ENCODE measurements around the gene TET1.
A peak's percentile ranks its signal among the peaks of the same experiment; 100 is the strongest.
"Not testable (repeated sequence)": the region's sequence is repeated elsewhere in the genome, so short reads cannot be mapped to it uniquely, and the experiment has no call there.

Gene TET1

GRCh38 chr10:68665841-68666240 is 105.7 kb downstream of the TET1 start:
- no peak overlapping the region for H3K27ac Mint-ChIP-seq
- no peak overlapping the region for H3K4me3 Mint-ChIP-seq

GRCh38 chr10:68666280-68666760 is 106.2 kb downstream of the TET1 start:
- H3K36me3 Mint-ChIP-seq (ENCODE audit: low read depth) = no peaks in the 10 kb centered on the region
- intact Hi-C loops (cut with micrococcal nuclease) = no loop called here
- H3K27me3 Mint-ChIP-seq = no peaks in the 10 kb centered on the region
- no peaks in the 10 kb centered on the region for H3K4me1 Mint-ChIP-seq (ENCODE audit: low read depth)
- no peaks in the 10 kb centered on the region for H3K9me3 Mint-ChIP-seq
- H3K4me3 Mint-ChIP-seq = no peak overlapping the region
- no peak overlapping the region for H3K27ac Mint-ChIP-seq

More at GRCh38 chr10:68665841-68666240, 105.7 kb downstream of the TET1 start:
- intact Hi-C loops (cut with micrococcal nuclease) = no loop called here
- no peaks in the 10 kb centered on the region for H3K9me3 Mint-ChIP-seq
- H3K36me3 Mint-ChIP-seq (ENCODE audit: low read depth) = no peaks in the 10 kb centered on the region
- no peaks in the 10 kb centered on the region for H3K27me3 Mint-ChIP-seq
- no peaks in the 10 kb centered on the region for H3K4me1 Mint-ChIP-seq (ENCODE audit: low read depth)

GRCh38 chr10:68668231-68668630 is 108.1 kb downstream of the TET1 start:
- no peak overlapping the region for H3K27ac Mint-ChIP-seq
- intact Hi-C loops (cut with micrococcal nuclease) = no loop called here
- H3K27me3 Mint-ChIP-seq = no peaks in the 10 kb centered on the region
- no peaks in the 10 kb centered on the region for H3K9me3 Mint-ChIP-seq
- H3K36me3 Mint-ChIP-seq (ENCODE audit: low read depth) = no peaks in the 10 kb centered on the region
- no peaks in the 10 kb centered on the region for H3K4me1 Mint-ChIP-seq (ENCODE audit: low read depth)
- H3K4me3 Mint-ChIP-seq = no peak overlapping the region

GRCh38 chr10:68668972-68669371 is 108.8 kb downstream of the TET1 start:
- H3K27me3 Mint-ChIP-seq = no peaks in the 10 kb centered on the region
- no peaks in the 10 kb centered on the region for H3K9me3 Mint-ChIP-seq
- H3K27ac Mint-ChIP-seq = no peak overlapping the region
- no peaks in the 10 kb centered on the region for H3K4me1 Mint-ChIP-seq (ENCODE audit: low read depth)
- H3K36me3 Mint-ChIP-seq (ENCODE audit: low read depth) = no peaks in the 10 kb centered on the region
- intact Hi-C loops (cut with micrococcal nuclease) = no loop called here
- H3K4me3 Mint-ChIP-seq = no peak overlapping the region

- H3K36me3 Mint-ChIP-seq (ENCODE audit: low read depth) = no peaks in the 10 kb centered on the region
- no peak overlapping the region for H3K27ac Mint-ChIP-seq
- H3K4me1 Mint-ChIP-seq (ENCODE audit: low read depth) = no peaks in the 10 kb centered on the region
- H3K9me3 Mint-ChIP-seq = no peaks in the 10 kb centered on the region
- intact Hi-C loops (cut with micrococcal nuclease) = no loop called here
- H3K27me3 Mint-ChIP-seq = no peaks in the 10 kb centered on the region
- no peak overlapping the region for H3K4me3 Mint-ChIP-seq
Observed at GRCh38 chr10:68684413-68684812, 124.3 kb downstream of the TET1 start.

GRCh38 chr10:68696018-68696417 is 135.9 kb downstream of the TET1 start:
- Mint-ChIP-seq H3K27ac (no peak overlapping the region), H3K4me1 (ENCODE audit: low read depth) (no peaks in the 10 kb centered on the region), H3K9me3 (no peaks in the 10 kb centered on the region), H3K36me3 (ENCODE audit: low read depth) (no peaks in the 10 kb centered on the region), H3K4me3 (no peak overlapping the region), H3K27me3 (no peaks in the 10 kb centered on the region)
- intact Hi-C loops (cut with micrococcal nuclease) = no loop called here

- intact Hi-C loops (cut with micrococcal nuclease) = no loop called here
Observed at GRCh38 chr10:68697106-68697505, 137.0 kb downstream of the TET1 start.

GRCh38 chr10:68700197-68700596 is 140.1 kb downstream of the TET1 start:
- Mint-ChIP-seq H3K4me3 (no peak overlapping the region), H3K9me3 (no peaks in the 10 kb centered on the region), H3K27me3 (peaks cover 4% of the 10 kb centered on the region), H3K4me1 (ENCODE audit: low read depth) (no peaks in the 10 kb centered on the region), H3K36me3 (ENCODE audit: low read depth) (no peaks in the 10 kb centered on the region), H3K27ac (no peak overlapping the region)
- intact Hi-C loops (cut with micrococcal nuclease) = no loop called here

More at GRCh38 chr10:68697106-68697505, 137.0 kb downstream of the TET1 start:
- Mint-ChIP-seq H3K4me3 (no peak overlapping the region), H3K36me3 (ENCODE audit: low read depth) (no peaks in the 10 kb centered on the region), H3K4me1 (ENCODE audit: low read depth) (no peaks in the 10 kb centered on the region), H3K27me3 (peaks cover 4% of the 10 kb centered on the region), H3K9me3 (no peaks in the 10 kb centered on the region), H3K27ac (no peak overlapping the region)

GRCh38 chr10:68705548-68705947 is 145.4 kb downstream of the TET1 start:
- no peaks in the 10 kb centered on the region for H3K4me1 Mint-ChIP-seq (ENCODE audit: low read depth)
- H3K4me3 Mint-ChIP-seq = no peak overlapping the region
- H3K9me3 Mint-ChIP-seq = no peaks in the 10 kb centered on the region
- no peaks in the 10 kb centered on the region for H3K36me3 Mint-ChIP-seq (ENCODE audit: low read depth)
- H3K27me3 Mint-ChIP-seq = peaks cover 4% of the 10 kb centered on the region
- intact Hi-C loops (cut with micrococcal nuclease) = no loop called here
- no peak overlapping the region for H3K27ac Mint-ChIP-seq

- H3K27me3 Mint-ChIP-seq; H3K4me1 Mint-ChIP-seq (ENCODE audit: low read depth); H3K27ac Mint-ChIP-seq; H3K9me3 Mint-ChIP-seq; H3K36me3 Mint-ChIP-seq (ENCODE audit: low read depth); H3K4me3 Mint-ChIP-seq; intact Hi-C loops (cut with micrococcal nuclease): not testable (repeated sequence)
Observed at GRCh38 chr10:68708987-68709386, 148.8 kb downstream of the TET1 start.

- H3K27ac Mint-ChIP-seq; H3K4me1 Mint-ChIP-seq (ENCODE audit: low read depth); H3K36me3 Mint-ChIP-seq (ENCODE audit: low read depth); H3K4me3 Mint-ChIP-seq; H3K9me3 Mint-ChIP-seq; H3K27me3 Mint-ChIP-seq; intact Hi-C loops (cut with micrococcal nuclease): not testable (repeated sequence)
Observed at GRCh38 chr10:68713065-68713464, 152.9 kb downstream of the TET1 start.

- peaks cover 6% of the 10 kb centered on the region for H3K4me1 Mint-ChIP-seq (ENCODE audit: low read depth)
- H3K9me3 Mint-ChIP-seq = no peaks in the 10 kb centered on the region
- intact Hi-C loops (cut with micrococcal nuclease) = no loop called here
Observed at GRCh38 chr10:68717435-68717834, 157.3 kb downstream of the TET1 start.

GRCh38 chr10:68720793-68721672 is 160.9 kb downstream of the TET1 start, which contains the start of gene CCAR1:
Gene CCAR1 (plus strand): TSS chr10:68721239. CDS start chr10:68722505, 1,266 bp downstream.
- Mint-ChIP-seq H3K9me3 (no peaks in the 10 kb centered on the region), H3K27me3 (peaks cover 7% of the 10 kb centered on the region), H3K4me1 (ENCODE audit: low read depth) (peaks cover 10% of the 10 kb centered on the region), H3K36me3 (ENCODE audit: low read depth) (peaks cover 46% of the 10 kb centered on the region), H3K27ac (peak within 1 kb of the TSS; percentile 97), H3K4me3 (peak within 1 kb of the TSS; percentile 93)
- intact Hi-C loops (cut with micrococcal nuclease) = loop anchor here (2.0 kb wide), 2 partner anchors 32 to 194 kb away; partner anchors contain the start of gene SLC25A16

More at GRCh38 chr10:68717435-68717834, 157.3 kb downstream of the TET1 start:
- peaks cover 7% of the 10 kb centered on the region for H3K27me3 Mint-ChIP-seq
- H3K36me3 Mint-ChIP-seq (ENCODE audit: low read depth) = peaks cover 16% of the 10 kb centered on the region
- no peak overlapping the region for H3K4me3 Mint-ChIP-seq
- H3K27ac Mint-ChIP-seq = no peak overlapping the region

- Mint-ChIP-seq H3K9me3 (no peaks in the 10 kb centered on the region), H3K27ac (peak overlapping the region; percentile 97), H3K4me3 (peak overlapping the region; percentile 93), H3K27me3 (peaks cover 7% of the 10 kb centered on the region), H3K36me3 (ENCODE audit: low read depth) (peaks cover 54% of the 10 kb centered on the region), H3K4me1 (ENCODE audit: low read depth) (peaks cover 10% of the 10 kb centered on the region)
- intact Hi-C loops (cut with micrococcal nuclease) = loop anchor here (2.0 kb wide), 2 partner anchors 31 to 195 kb away; partner anchors contain the start of gene SLC25A16
Observed at GRCh38 chr10:68721673-68722335, 161.7 kb downstream of the TET1 start.

All from dendritic cell treated with granulocyte-macrophage colony-stimulating factor and Interleukin-4, amounts not matched to agents 40 ng/mL and 50 ng/mL, for 4 days (primary cell).